ENCODE data around the gene PTCH2. TPM values are rescaled to one million over a fixed set of nuclear protein-coding genes. Genes with fewer than 3 reads are reported as not detected.

The PTCH2 gene
- total and polyA plus RNA-seq, 2 of the 13 experiments (the other 11 are each of a cell fraction or from before 2014, with no cell fraction given): 0.60 to 1.5 TPM

- TF ChIP-seq GATAD1 (CRISPR knock-in tag; IDR thresholded peaks at IDR 0.05) (peak; percentile 48), PITX1 (CRISPR knock-in tag; IDR thresholded peaks at IDR 0.05) (peak; percentile 75; the same call in 1 of the 2 replicates), PRPF4 (IDR thresholded peaks at IDR 0.05; ENCODE audit: low read depth, low read length, poor library complexity, severe bottlenecking) (no peak), ZFP37 (CRISPR knock-in tag; IDR thresholded peaks at IDR 0.05; ENCODE audit: borderline replicate concordance) (peak; percentile 95; the same call in 1 of the 2 replicates), U2AF2 (IDR thresholded peaks at IDR 0.05; ENCODE audit: low read depth, low read length) (peak; percentile 66; the same call in 1 of the 2 replicates), GPN1 (CRISPR knock-in tag; IDR thresholded peaks at IDR 0.05; ENCODE audit: borderline replicate concordance) (no peak), ZNF644 (CRISPR knock-in tag; IDR thresholded peaks at IDR 0.05; ENCODE audit: low read depth) (no peak), PAF1 (CRISPR knock-in tag; IDR thresholded peaks at IDR 0.05) (no peak), ZMYM4 (CRISPR knock-in tag; IDR thresholded peaks at IDR 0.05) (peak; percentile 38; the same call in 1 of the 2 replicates), WIZ (CRISPR knock-in tag; IDR thresholded peaks at IDR 0.05) (peak; percentile 32; the same call in 1 of the 2 replicates), KDM3A (CRISPR knock-in tag; IDR thresholded peaks at IDR 0.05; ENCODE audit: low read depth) (no peak), ZFP91 (CRISPR knock-in tag; IDR thresholded peaks at IDR 0.05; ENCODE audit: borderline replicate concordance) (peak; percentile 80; the same call in 1 of the 2 replicates), NKX3-1 (CRISPR knock-in tag; IDR thresholded peaks at IDR 0.05) (0 out of 2 replicates have a peak, but pooled peaks have one; percentile 44), THYN1 (CRISPR knock-in tag; IDR thresholded peaks at IDR 0.05; ENCODE audit: borderline replicate concordance, low read depth) (no peak), NCOA2 (CRISPR knock-in tag; IDR thresholded peaks at IDR 0.05) (peak; percentile 34; the same call in 1 of the 2 replicates), KIAA2018 (CRISPR knock-in tag; IDR thresholded peaks at IDR 0.05; ENCODE audit: borderline replicate concordance) (peak; percentile 8; the same call in 1 of the 2 replicates), SP4 (CRISPR knock-in tag; IDR thresholded peaks at IDR 0.05) (peak; percentile 75), RARG (CRISPR knock-in tag; IDR thresholded peaks at IDR 0.05; ENCODE audit: low read depth) (no peak), ZNF275 (CRISPR knock-in tag; IDR thresholded peaks at IDR 0.05; ENCODE audit: borderline replicate concordance) (no peak)
These were observed 35.5 kb downstream of the PTCH2 start (continued) for GRCh38 chr1:44807364-44808062.

Measured in HepG2 (cell line).